GM23248 (cell line): ENCODE data around the gene TTPAL.

Source experiments
- EZH2 ChIP-seq: fragments of 200-600 bp; sonication (generic); IDR thresholded peaks from 2 replicates; pipeline ENCODE4 v1.6.1; 2018; ENCODE audit warnings: antibody characterized with exemption, mild to moderate bottlenecking; ENCODE audit not compliant: insufficient read depth, poor library complexity, severe bottlenecking
- EZH2phosphoT487 ChIP-seq: fragments of 200-600 bp; sonication (generic); IDR thresholded peaks from 2 replicates; pipeline ENCODE4 v1.6.1; 2018; ENCODE audit warnings: antibody characterized with exemption, moderate library complexity, mild to moderate bottlenecking, low read depth; ENCODE audit not compliant: insufficient read depth

- no peak for TF ChIP-seq EZH2
- TF ChIP-seq EZH2phosphoT487: no peak
Measured at GRCh38 chr20:44528309-44528708, 52.6 kb downstream of the TTPAL start.
